HG03558 (cell line): ENCODE measurements around the gene TRIM46.
"Not testable (repeated sequence)": the region's sequence is repeated elsewhere in the genome, so short reads cannot be mapped to it uniquely, and the experiment has no call there.

Experiments used
- ATAC-seq: cut with Tn5 transposase; IDR thresholded peaks from one replicate; pipeline ENCODE4 v1.9.1; 2021; ENCODE audit warnings: moderate number of reproducible peaks; ENCODE audit not compliant: unreplicated experiment; ENCODE audit errors: extremely low read depth

TRIM46 gene

GRCh38 chr1:155136748-155137147 lies 36.9 kb upstream of the TRIM46 start:
- no peak for ATAC-seq

GRCh38 chr1:155137154-155137949 lies 36.3 kb upstream of the TRIM46 start:
- ATAC-seq = no peak

- no peak for ATAC-seq
Measured at GRCh38 chr1:155139895-155140629, 33.6 kb upstream of the TRIM46 start, which contains the start of gene DPM3. DPM3 (minus strand) TSS chr1:155140531; CDS start chr1:155140240, 291 bp downstream.

- no peak for ATAC-seq
Measured at GRCh38 chr1:155140630-155140953, 33.1 kb upstream of the TRIM46 start.

GRCh38 chr1:155141749-155142148 lies 31.9 kb upstream of the TRIM46 start:
- ATAC-seq = no peak

GRCh38 chr1:155145491-155145890 lies 28.2 kb upstream of the TRIM46 start:
- no peak for ATAC-seq

- not testable (repeated sequence) for ATAC-seq
Measured at GRCh38 chr1:155155996-155156643, 17.5 kb upstream of the TRIM46 start.

GRCh38 chr1:155158991-155159390 lies 14.7 kb upstream of the TRIM46 start:
- ATAC-seq = no peak

- ATAC-seq = no peak
Measured at GRCh38 chr1:155160128-155160527, 13.5 kb upstream of the TRIM46 start.

- not testable (repeated sequence) for ATAC-seq
Measured at GRCh38 chr1:155162631-155163030, 11.0 kb upstream of the TRIM46 start.

GRCh38 chr1:155163785-155164184 lies 9.9 kb upstream of the TRIM46 start:
- ATAC-seq = not testable (repeated sequence)

GRCh38 chr1:155164625-155165024 lies 9.0 kb upstream of the TRIM46 start:
- ATAC-seq = not testable (repeated sequence)

GRCh38 chr1:155166051-155166470 lies 7.6 kb upstream of the TRIM46 start:
- ATAC-seq = no peak

GRCh38 chr1:155166471-155167165 lies 7.0 kb upstream of the TRIM46 start:
- no peak for ATAC-seq

- ATAC-seq = no peak
Measured at GRCh38 chr1:155167166-155168104, 6.2 kb upstream of the TRIM46 start.

GRCh38 chr1:155168105-155168445 lies 5.6 kb upstream of the TRIM46 start:
- not testable (repeated sequence) for ATAC-seq

- ATAC-seq = no peak
Measured at GRCh38 chr1:155168456-155169210, 5.0 kb upstream of the TRIM46 start.

- ATAC-seq = no peak
Measured at GRCh38 chr1:155169541-155169940, 4.1 kb upstream of the TRIM46 start.
